Cardiac muscle cell (in vitro differentiated cells and primary cell): ENCODE data around the gene BLOC1S4. TPM values are rescaled to one million over a fixed set of nuclear protein-coding genes. Genes with fewer than 3 reads are reported as not detected.
"Not testable (repeated sequence)": the region's sequence is repeated elsewhere in the genome, so short reads cannot be mapped to it uniquely, and the experiment has no call there.

Experiments
- DNase-seq, 2 donors: peaks; one replicate each; pipeline versions ENCODE4 v3.0.0 to v3.0.0-alpha.2; 2010 to 2017; ENCODE audit warnings: low read depth in 1 of 2, low spot score in 1 of 2
- H3K27ac ChIP-seq: fragments of 200-600 bp; sonication (generic); 2 replicates; pipeline ENCODE4 v1.5.1; 2016
- H3K27me3 ChIP-seq: fragments of 200-600 bp; sonication (generic); 2 replicates; pipeline ENCODE4 v1.6.0; 2016; ENCODE audit warnings: control low read depth
- H3K36me3 ChIP-seq: fragments of 200-600 bp; sonication (generic); 2 replicates; pipeline ENCODE4 v1.5.1; 2016; ENCODE audit warnings: control low read depth
- H3K4me1 ChIP-seq: fragments of 200-600 bp; sonication (generic); 2 replicates; pipeline ENCODE4 v1.8.1; 2017; ENCODE audit warnings: low read depth, mild to moderate bottlenecking, mixed run types
- H3K4me3 ChIP-seq: fragments of 200-600 bp; sonication (generic); 2 replicates; pipeline ENCODE4 v1.5.1; 2016; ENCODE audit warnings: mild to moderate bottlenecking
- H3K9me3 ChIP-seq: fragments of 200-600 bp; sonication (generic); 2 replicates; pipeline ENCODE4 v1.5.1; 2017; ENCODE audit warnings: low read depth, mild to moderate bottlenecking, control low read depth
- polyA plus RNA-seq: library from polyadenylated mRNA; unstranded; fragments of >200 nt; fragmentation: Nextera tagmentation; extraction: Ambion mirVana; gene quantifications from 2 replicates; pipeline ENCODE4 v1.2.1, GENCODE V29; 2016
- total RNA-seq: library from RNA; depleted of rRNA; stranded (reverse); fragments of >200 nt; gene quantifications from 2 replicates; pipeline ENCODE4 v1.2.3, GENCODE V29; 2016
- TF ChIP-seq, protein P1 (sequence below): IDR thresholded peaks from 2 replicates; pipeline ENCODE4 v1.5.1; 2012; ENCODE audit warnings: low read depth, mild to moderate bottlenecking, low read length

BLOC1S4 gene
- total and polyA plus RNA-seq, 2 experiments from 2014 or later = 48.9 to 53.5 TPM

DNA sequence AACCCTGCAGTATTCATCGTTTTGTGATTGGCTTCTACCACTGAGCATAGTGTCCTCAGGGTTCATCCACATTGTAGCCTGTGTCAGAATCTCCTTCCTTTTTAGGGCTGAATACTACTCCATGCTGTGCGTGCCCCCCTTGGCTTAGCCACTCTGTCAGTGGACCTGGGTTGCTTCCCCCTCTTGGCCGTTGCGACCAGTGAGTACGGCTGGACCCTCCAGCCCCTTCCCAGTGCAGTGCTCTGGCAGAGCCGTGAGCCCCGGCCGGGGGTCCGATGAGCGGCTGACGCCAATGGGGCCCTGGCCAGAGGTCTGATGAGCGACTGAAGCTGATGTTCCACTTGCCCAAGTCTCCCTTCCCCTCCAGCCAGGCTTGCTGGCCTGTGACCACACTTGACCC lies 6.9 kb downstream of the BLOC1S4 start:
- no peaks in the 10 kb centered on the region for H3K9me3 ChIP-seq
- H3K27ac ChIP-seq = no peak overlapping the region
- TF ChIP-seq, protein P1, sequence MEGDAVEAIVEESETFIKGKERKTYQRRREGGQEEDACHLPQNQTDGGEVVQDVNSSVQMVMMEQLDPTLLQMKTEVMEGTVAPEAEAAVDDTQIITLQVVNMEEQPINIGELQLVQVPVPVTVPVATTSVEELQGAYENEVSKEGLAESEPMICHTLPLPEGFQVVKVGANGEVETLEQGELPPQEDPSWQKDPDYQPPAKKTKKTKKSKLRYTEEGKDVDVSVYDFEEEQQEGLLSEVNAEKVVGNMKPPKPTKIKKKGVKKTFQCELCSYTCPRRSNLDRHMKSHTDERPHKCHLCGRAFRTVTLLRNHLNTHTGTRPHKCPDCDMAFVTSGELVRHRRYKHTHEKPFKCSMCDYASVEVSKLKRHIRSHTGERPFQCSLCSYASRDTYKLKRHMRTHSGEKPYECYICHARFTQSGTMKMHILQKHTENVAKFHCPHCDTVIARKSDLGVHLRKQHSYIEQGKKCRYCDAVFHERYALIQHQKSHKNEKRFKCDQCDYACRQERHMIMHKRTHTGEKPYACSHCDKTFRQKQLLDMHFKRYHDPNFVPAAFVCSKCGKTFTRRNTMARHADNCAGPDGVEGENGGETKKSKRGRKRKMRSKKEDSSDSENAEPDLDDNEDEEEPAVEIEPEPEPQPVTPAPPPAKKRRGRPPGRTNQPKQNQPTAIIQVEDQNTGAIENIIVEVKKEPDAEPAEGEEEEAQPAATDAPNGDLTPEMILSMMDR = no peak
- DNase-seq = no peak
- H3K36me3 ChIP-seq = no peaks in the 10 kb centered on the region
- H3K4me1 ChIP-seq = no peaks in the 10 kb centered on the region
- no peak overlapping the region for H3K4me3 ChIP-seq
- H3K27me3 ChIP-seq = no peaks in the 10 kb centered on the region

DNA sequence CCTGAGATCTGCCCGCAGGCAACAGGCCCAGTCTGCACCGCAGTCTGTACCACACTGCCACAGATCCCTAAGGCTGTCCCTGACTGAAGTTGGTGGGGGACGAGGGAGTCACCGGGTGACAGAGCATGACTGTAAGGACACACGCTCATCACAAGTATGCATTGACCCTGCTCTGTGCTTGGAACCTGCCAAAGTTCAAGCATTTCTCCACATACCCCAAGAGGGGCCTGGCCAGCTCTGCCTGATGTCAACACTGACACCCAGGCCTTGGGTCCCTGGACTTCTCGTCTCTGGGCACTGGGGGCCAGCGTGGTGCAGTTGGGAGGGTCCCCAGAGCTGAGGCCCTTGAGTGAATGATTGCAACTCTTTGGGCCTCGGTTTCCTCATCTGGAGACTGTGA lies 7.9 kb downstream of the BLOC1S4 start:
- TF ChIP-seq, protein P1 = no peak
- no peak overlapping the region for H3K4me3 ChIP-seq
- no peak overlapping the region for H3K27ac ChIP-seq
- DNase-seq = no peak
- H3K9me3 ChIP-seq = no peaks in the 10 kb centered on the region
- no peaks in the 10 kb centered on the region for H3K36me3 ChIP-seq
- no peaks in the 10 kb centered on the region for H3K27me3 ChIP-seq
- no peaks in the 10 kb centered on the region for H3K4me1 ChIP-seq

DNA sequence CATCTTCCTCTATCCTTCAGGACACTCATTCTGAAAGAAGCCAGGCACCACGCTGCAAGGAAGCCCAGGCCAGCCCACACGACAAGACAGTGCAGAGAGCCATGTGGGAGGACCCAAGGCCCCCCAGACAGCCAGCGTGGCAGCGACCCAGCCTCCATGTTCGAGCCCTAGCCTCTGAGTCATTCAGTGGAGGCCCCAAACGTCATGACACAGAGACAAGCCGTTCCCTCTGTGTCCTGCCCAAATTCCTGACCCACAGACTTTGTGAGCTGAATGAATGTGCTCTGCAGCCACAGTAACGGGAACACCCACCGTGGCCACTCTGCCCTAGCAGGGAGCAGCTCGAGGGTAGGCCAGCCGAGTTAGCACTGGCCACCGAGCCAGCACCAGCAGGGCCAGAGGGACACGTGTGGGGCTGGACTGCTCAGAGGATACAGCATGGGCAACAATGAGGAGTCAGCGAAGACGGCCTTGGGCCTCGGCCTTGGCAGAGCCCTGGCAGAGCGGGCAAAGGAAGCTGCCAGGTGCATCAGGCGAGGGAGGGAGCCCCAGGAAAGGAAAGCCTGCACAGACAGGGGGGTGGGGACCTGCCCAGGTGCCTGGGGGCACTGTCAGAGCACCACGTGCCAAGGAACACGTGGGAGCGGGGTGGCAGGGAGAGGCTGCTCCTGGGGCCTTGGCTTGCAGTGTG lies 8.6 kb downstream of the BLOC1S4 start:
- Histone ChIP-seq H3K27ac (no peak overlapping the region), H3K36me3 (no peaks in the 10 kb centered on the region), H3K4me1 (no peaks in the 10 kb centered on the region)

DNA sequence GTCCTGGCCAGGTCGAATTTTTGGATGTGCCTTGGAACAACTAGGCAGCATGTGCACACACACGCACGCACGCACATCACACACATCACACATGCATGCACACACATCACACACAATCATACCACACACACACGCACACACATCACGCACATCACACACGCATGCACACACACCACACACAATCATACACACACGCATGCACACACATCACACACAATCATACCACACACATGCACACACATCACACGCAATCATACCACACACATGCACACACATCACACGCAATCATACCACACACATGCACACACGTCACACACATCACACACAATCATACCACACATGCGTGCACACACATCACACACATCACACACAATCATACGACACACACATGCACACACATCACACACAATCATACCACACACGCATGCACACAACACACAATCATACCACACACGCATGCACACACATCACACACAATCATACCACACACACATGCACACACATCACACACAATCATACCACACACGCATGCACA lies 9.5 kb downstream of the BLOC1S4 start:
- not testable (repeated sequence) for H3K4me1 ChIP-seq, H3K27me3 ChIP-seq, H3K27ac ChIP-seq, DNase-seq, H3K9me3 ChIP-seq, H3K4me3 ChIP-seq, H3K36me3 ChIP-seq

More for the DNA sequence above, 8.6 kb downstream of the BLOC1S4 start:
- TF ChIP-seq, protein P1 = no peak
- H3K9me3 ChIP-seq = no peaks in the 10 kb centered on the region
- no peak overlapping the region for H3K4me3 ChIP-seq
- H3K27me3 ChIP-seq = no peaks in the 10 kb centered on the region
- no peak for DNase-seq

DNA sequence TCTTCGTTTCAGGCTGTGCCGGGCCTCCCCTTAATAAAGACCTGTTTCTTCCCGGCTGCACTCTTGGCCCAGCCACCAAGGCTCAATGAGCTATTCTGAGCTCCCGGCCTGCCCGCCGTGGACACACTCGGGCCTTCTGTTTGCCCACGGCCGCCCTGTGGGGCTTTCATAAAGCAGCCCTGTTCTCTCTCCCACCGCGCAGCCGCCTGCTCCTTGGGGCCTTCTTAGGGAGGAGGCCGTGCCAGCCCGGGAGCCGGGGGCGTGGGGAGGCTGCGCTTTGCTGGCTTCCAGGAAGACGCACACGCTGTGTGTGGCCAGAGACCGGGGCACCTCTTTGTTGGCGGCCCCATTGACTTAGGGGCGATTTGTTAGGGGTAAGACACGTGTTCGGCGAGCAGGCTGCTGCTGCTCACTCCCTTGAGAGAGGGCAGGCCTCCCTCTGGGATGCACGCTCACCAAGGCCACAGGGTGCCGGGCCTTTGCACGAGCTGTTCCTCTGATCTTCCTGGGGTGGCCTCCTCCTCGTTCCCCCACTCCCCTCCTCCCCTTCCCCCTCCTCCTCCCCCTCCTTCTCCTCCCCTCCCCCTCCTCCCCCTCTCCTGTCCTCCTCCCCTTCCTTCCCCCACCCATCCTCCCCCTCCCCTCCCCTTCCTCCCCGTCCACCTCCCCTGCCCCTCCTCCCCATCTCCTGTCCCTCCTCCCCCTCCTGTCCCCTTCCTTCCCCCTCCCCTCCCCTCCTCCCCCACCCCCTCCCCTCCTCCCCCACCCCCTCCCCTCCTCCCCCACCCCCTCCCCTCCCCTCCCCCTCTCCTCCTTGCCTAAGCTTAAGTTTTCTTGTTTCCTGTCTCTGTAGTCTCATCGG lies 11.3 kb downstream of the BLOC1S4 start:
- TF ChIP-seq, protein P1 = no peak
- no peak overlapping the region for H3K4me3 ChIP-seq
- H3K4me1 ChIP-seq = no peaks in the 10 kb centered on the region
- no peaks in the 10 kb centered on the region for H3K9me3 ChIP-seq
- DNase-seq = no peak
- no peaks in the 10 kb centered on the region for H3K27me3 ChIP-seq
- H3K27ac ChIP-seq = no peak overlapping the region
- H3K36me3 ChIP-seq = no peaks in the 10 kb centered on the region

DNA sequence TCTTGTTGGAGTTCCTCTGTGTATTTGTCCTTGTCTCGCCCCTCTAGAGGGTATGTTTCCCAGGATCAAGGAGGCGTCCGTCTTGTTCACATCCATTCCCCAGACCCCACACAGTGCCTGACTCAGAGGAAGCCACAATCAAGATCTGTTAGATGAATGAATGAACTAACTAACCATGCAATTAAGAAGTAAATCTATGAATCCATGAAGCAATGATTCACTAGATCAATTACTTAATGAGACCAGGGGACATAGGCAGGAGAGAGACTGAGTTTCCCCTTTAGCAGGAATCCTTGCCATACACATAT lies 11.9 kb downstream of the BLOC1S4 start:
- TF ChIP-seq, protein P1 = no peak
- H3K27ac ChIP-seq = no peak overlapping the region
- DNase-seq = no peak
- H3K27me3 ChIP-seq = no peaks in the 10 kb centered on the region
- H3K4me1 ChIP-seq = no peaks in the 10 kb centered on the region
- no peak overlapping the region for H3K4me3 ChIP-seq
- no peaks in the 10 kb centered on the region for H3K9me3 ChIP-seq
- H3K36me3 ChIP-seq = no peaks in the 10 kb centered on the region
